GM12874 (cell line): ENCODE results near the gene GSDME.

Experiments
- CTCF ChIP-seq: IDR thresholded peaks from 2 replicates; pipeline ENCODE4 v1.5.1; 2011; ENCODE audit warnings: low read depth, mild to moderate bottlenecking, control low read depth, low read length, moderate library complexity; ENCODE audit not compliant: insufficient read depth

The GSDME gene

GRCh38 chr7:24760968-24761367 lies 3.7 kb upstream of the GSDME start:
- TF ChIP-seq CTCF, result no peak

GRCh38 chr7:24756545-24757352 lies 515 bp downstream of the GSDME start:
- no peak for TF ChIP-seq CTCF

GRCh38 chr7:24755541-24756407 lies 1.5 kb downstream of the GSDME start:
- TF ChIP-seq CTCF, result no peak

DNA sequence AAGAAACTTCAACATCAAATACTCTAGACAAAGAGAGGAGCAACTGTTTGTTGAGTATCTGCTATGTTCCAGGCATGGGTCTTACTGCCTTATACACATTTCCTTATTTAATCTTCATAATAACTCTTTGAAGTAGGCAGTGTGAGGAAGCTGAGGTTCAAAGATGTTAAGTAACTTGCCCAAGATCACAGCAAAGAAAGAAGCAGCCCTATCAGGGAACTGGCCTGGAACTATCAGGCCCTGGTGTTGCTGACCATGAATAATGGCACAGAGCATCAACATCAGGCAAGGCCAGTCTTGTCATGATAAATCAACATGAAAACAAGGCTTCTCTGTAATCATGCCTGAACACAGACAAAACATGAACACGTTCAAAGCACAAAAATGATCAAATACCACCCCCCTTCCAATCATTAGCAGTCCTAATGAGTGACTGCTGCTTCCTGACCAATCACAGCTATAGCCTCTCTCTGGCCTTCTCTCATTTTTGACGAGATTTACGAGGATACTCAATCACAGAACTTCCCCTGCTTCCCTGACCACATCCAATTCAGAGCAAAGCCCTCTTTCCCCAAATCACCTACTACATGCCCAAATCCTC lies 2.3 kb downstream of the GSDME start:
- TF ChIP-seq CTCF, result no peak

- no peak for TF ChIP-seq CTCF
Observed at GRCh38 chr7:24752073-24752800, 5.0 kb downstream of the GSDME start.

GRCh38 chr7:24751484-24751883 lies 5.8 kb downstream of the GSDME start:
- no peak for TF ChIP-seq CTCF
